Thyroid gland (tissue), 4 donors: ENCODE measurements around the gene GRB7.

Source experiments
- POLR2A ChIP-seq, 2 donors: fragments of 450-650 bp; IDR thresholded peaks; one replicate each; pipeline ENCODE4 v1.6.1; 2017; ENCODE audit warnings: antibody characterized with exemption in 2 of 2, mild to moderate bottlenecking in 2 of 2, moderate library complexity in 1 of 2
- TF ChIP-seq, protein P1 (sequence below), 6 experiments: fragments of 200-600 bp in 3 of 6; fragments of 450-650 bp in 3 of 6; sonication (generic) in 3 of 6; IDR thresholded peaks; one replicate each; pipeline ENCODE4 v1.5.1; 2016 to 2019; ENCODE audit warnings: antibody characterized with exemption in 6 of 6, mild to moderate bottlenecking in 2 of 6, inconsistent platforms in 1 of 6, moderate library complexity in 1 of 6

DNA sequence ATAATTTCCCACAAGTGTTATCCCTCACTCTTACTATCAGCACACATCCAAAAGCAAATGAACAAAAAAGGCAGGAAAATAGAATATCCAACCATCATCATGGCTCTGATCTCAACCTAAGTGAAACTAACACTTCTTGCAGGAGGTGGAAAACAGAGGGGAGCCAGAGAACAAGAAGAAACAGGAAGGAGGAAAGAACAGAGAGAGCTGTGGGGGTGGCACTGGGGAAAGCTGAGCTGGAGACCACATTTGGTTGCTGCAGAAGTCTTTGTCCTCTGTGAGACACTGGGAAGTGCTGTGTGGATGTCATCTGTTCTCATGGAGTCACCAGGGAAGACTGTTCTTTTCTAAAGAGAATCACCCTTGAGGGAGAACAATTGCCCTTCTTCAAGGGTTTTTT, 34.7 kb downstream of the GRB7 start:
- TF ChIP-seq, protein P1, sequence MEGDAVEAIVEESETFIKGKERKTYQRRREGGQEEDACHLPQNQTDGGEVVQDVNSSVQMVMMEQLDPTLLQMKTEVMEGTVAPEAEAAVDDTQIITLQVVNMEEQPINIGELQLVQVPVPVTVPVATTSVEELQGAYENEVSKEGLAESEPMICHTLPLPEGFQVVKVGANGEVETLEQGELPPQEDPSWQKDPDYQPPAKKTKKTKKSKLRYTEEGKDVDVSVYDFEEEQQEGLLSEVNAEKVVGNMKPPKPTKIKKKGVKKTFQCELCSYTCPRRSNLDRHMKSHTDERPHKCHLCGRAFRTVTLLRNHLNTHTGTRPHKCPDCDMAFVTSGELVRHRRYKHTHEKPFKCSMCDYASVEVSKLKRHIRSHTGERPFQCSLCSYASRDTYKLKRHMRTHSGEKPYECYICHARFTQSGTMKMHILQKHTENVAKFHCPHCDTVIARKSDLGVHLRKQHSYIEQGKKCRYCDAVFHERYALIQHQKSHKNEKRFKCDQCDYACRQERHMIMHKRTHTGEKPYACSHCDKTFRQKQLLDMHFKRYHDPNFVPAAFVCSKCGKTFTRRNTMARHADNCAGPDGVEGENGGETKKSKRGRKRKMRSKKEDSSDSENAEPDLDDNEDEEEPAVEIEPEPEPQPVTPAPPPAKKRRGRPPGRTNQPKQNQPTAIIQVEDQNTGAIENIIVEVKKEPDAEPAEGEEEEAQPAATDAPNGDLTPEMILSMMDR (IDR thresholded peaks at IDR 0.05), result no peak
- no peak for TF ChIP-seq POLR2A (IDR thresholded peaks at IDR 0.05)
